Neural progenitor cell (in vitro differentiated cells): ENCODE measurements around the gene ZGPAT. TPM values are rescaled to one million over a fixed set of nuclear protein-coding genes. Genes with fewer than 3 reads are reported as not detected.

Experiments
- DNase-seq: peaks from one replicate; pipeline ENCODE4 v3.0.0-alpha.2; 2016; ENCODE audit warnings: low spot score
- H2AFZ ChIP-seq: fragments of 200-600 bp; sonication (generic); replicated peaks from 2 replicates; pipeline ENCODE4 v1.6.1; 2016; ENCODE audit warnings: antibody characterized with exemption
- H3F3A ChIP-seq: fragments of 200-600 bp; sonication (generic); 2 replicates; pipeline ENCODE4 v1.6.1; 2016; ENCODE audit warnings: antibody characterized with exemption, low read depth
- H3K27ac ChIP-seq: fragments of 200-600 bp; sonication (generic); 2 replicates; pipeline ENCODE4 v1.5.1; 2016; ENCODE audit warnings: mild to moderate bottlenecking
- H3K27me3 ChIP-seq: fragments of 200-600 bp; sonication (generic); 2 replicates; pipeline ENCODE4 v1.6.1; 2016; ENCODE audit warnings: mild to moderate bottlenecking, moderate library complexity
- H3K36me3 ChIP-seq: fragments of 200-600 bp; sonication (generic); 2 replicates; pipeline ENCODE4 v1.5.1; 2016
- H3K4me1 ChIP-seq: fragments of 200-600 bp; sonication (generic); 2 replicates; pipeline ENCODE4 v1.6.1; 2016; ENCODE audit warnings: mixed run types
- H3K4me2 ChIP-seq: fragments of 200-600 bp; sonication (generic); 2 replicates; pipeline ENCODE4 v1.6.1; 2016
- H3K4me3 ChIP-seq: fragments of 200-600 bp; sonication (generic); 2 replicates; pipeline ENCODE4 v1.5.1; 2016
- H3K79me2 ChIP-seq: fragments of 200-600 bp; sonication (generic); 2 replicates; pipeline ENCODE4 v1.6.1; 2016; ENCODE audit warnings: low read depth
- H3K9ac ChIP-seq: fragments of 200-600 bp; sonication (generic); 2 replicates; pipeline ENCODE4 v1.6.1; 2016
- H3K9me3 ChIP-seq: fragments of 200-600 bp; sonication (generic); 2 replicates; pipeline ENCODE4 v1.5.1; 2016; ENCODE audit warnings: low read depth
- H4K20me1 ChIP-seq: fragments of 200-600 bp; sonication (generic); 2 replicates; pipeline ENCODE4 v1.6.1; 2016; ENCODE audit warnings: low read depth
- H3K27ac Mint-ChIP-seq: 3 replicates; pipeline ENCODE4 v1.8.0; 2021; ENCODE audit warnings: mixed read lengths
- H3K27me3 Mint-ChIP-seq: 2 replicates; pipeline ENCODE4 v1.8.0; 2022; ENCODE audit warnings: low read depth, mild to moderate bottlenecking, inconsistent platforms, moderate library complexity, mixed read lengths; ENCODE audit not compliant: insufficient read depth
- H3K36me3 Mint-ChIP-seq: 3 replicates; pipeline ENCODE4 v1.8.0; 2021; ENCODE audit warnings: mixed read lengths
- H3K4me1 Mint-ChIP-seq: 3 replicates; pipeline ENCODE4 v1.8.0; 2021; ENCODE audit warnings: mixed read lengths
- H3K4me3 Mint-ChIP-seq: 3 replicates; pipeline ENCODE4 v1.8.0; 2021; ENCODE audit warnings: mild to moderate bottlenecking, moderate library complexity, mixed read lengths
- H3K9me3 Mint-ChIP-seq: 3 replicates; pipeline ENCODE4 v1.8.0; 2020; ENCODE audit warnings: mixed read lengths
- EZH2 ChIP-seq: fragments of 200-600 bp; sonication (generic); IDR thresholded peaks from 2 replicates; pipeline ENCODE4 v1.6.1; 2017; ENCODE audit warnings: antibody characterized with exemption, mild to moderate bottlenecking, moderate library complexity
- EZH2phosphoT487 ChIP-seq: fragments of 200-600 bp; sonication (generic); IDR thresholded peaks from 2 replicates; pipeline ENCODE4 v1.6.1; 2017; ENCODE audit warnings: antibody characterized with exemption
- total RNA-seq: library from RNA; depleted of rRNA; stranded (reverse); fragments of >200 nt; gene quantifications from 2 replicates; pipeline ENCODE4 v1.2.3, GENCODE V29; 2015; ENCODE audit warnings: low replicate concordance
- TF ChIP-seq, protein P1 (sequence below): fragments of 200-600 bp; sonication (generic); IDR thresholded peaks from 2 replicates; pipeline ENCODE4 v1.5.1; 2017; ENCODE audit warnings: antibody characterized with exemption, mild to moderate bottlenecking

The ZGPAT gene
- total RNA-seq, 1 donor from 2014 or later = 8.2 TPM

- H3K4me1 ChIP-seq = peaks cover 8% of the 10 kb centered on the region
- peaks cover 4% of the 10 kb centered on the region for H3K36me3 Mint-ChIP-seq
- H3F3A ChIP-seq = peaks cover 28% of the 10 kb centered on the region
- peaks cover 16% of the 10 kb centered on the region for H4K20me1 ChIP-seq
- TF ChIP-seq, protein P1, sequence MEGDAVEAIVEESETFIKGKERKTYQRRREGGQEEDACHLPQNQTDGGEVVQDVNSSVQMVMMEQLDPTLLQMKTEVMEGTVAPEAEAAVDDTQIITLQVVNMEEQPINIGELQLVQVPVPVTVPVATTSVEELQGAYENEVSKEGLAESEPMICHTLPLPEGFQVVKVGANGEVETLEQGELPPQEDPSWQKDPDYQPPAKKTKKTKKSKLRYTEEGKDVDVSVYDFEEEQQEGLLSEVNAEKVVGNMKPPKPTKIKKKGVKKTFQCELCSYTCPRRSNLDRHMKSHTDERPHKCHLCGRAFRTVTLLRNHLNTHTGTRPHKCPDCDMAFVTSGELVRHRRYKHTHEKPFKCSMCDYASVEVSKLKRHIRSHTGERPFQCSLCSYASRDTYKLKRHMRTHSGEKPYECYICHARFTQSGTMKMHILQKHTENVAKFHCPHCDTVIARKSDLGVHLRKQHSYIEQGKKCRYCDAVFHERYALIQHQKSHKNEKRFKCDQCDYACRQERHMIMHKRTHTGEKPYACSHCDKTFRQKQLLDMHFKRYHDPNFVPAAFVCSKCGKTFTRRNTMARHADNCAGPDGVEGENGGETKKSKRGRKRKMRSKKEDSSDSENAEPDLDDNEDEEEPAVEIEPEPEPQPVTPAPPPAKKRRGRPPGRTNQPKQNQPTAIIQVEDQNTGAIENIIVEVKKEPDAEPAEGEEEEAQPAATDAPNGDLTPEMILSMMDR = no peak
- TF ChIP-seq EZH2 = no peak
- TF ChIP-seq EZH2phosphoT487 = no peak
- DNase-seq = no peak
- H3K4me1 Mint-ChIP-seq = peaks cover 2% of the 10 kb centered on the region
- no peak overlapping the region for H2AFZ ChIP-seq
- H3K9ac ChIP-seq = no peak overlapping the region
- no peak overlapping the region for H3K4me2 ChIP-seq
- no peaks in the 10 kb centered on the region for H3K9me3 Mint-ChIP-seq
- H3K4me3 ChIP-seq = no peak overlapping the region
- H3K27ac ChIP-seq = no peak overlapping the region
- no peaks in the 10 kb centered on the region for H3K36me3 ChIP-seq
- H3K4me3 Mint-ChIP-seq = no peak overlapping the region
- peaks cover 8% of the 10 kb centered on the region for H3K79me2 ChIP-seq
- no peaks in the 10 kb centered on the region for H3K27me3 ChIP-seq
- H3K9me3 ChIP-seq = no peaks in the 10 kb centered on the region
- H3K27ac Mint-ChIP-seq = no peak overlapping the region
- H3K27me3 Mint-ChIP-seq = peaks cover 9% of the 10 kb centered on the region
These were observed 36.3 kb downstream of the ZGPAT start for GRCh38 chr20:63744158-63744557.

- peaks cover 4% of the 10 kb centered on the region for H3K36me3 Mint-ChIP-seq
- peaks cover 2% of the 10 kb centered on the region for H3K4me1 Mint-ChIP-seq
- H3K4me2 ChIP-seq = no peak overlapping the region
- H3K27ac ChIP-seq = peak overlapping the region; percentile 31
- peaks cover 7% of the 10 kb centered on the region for H3K4me1 ChIP-seq
- H3K36me3 ChIP-seq = no peaks in the 10 kb centered on the region
- no peak overlapping the region for H3K9ac ChIP-seq
- H3K79me2 ChIP-seq = peaks cover 8% of the 10 kb centered on the region
- H4K20me1 ChIP-seq = peaks cover 14% of the 10 kb centered on the region
- H3K9me3 Mint-ChIP-seq = no peaks in the 10 kb centered on the region
- no peak overlapping the region for H3K27ac Mint-ChIP-seq
- peaks cover 9% of the 10 kb centered on the region for H3K27me3 Mint-ChIP-seq
- H3K4me3 ChIP-seq = no peak overlapping the region
- DNase-seq = no peak
- no peaks in the 10 kb centered on the region for H3K27me3 ChIP-seq
- no peak overlapping the region for H3K4me3 Mint-ChIP-seq
- TF ChIP-seq EZH2 (no peak), EZH2phosphoT487 (no peak)
- TF ChIP-seq, protein P1 = no peak
- no peaks in the 10 kb centered on the region for H3K9me3 ChIP-seq
- H3F3A ChIP-seq = peaks cover 26% of the 10 kb centered on the region
- H2AFZ ChIP-seq = no peak overlapping the region
These were observed 37.0 kb downstream of the ZGPAT start for GRCh38 chr20:63744574-63745423.

GRCh38 chr20:63745424-63745805, 37.6 kb downstream of the ZGPAT start:
- H3K36me3 ChIP-seq = no peaks in the 10 kb centered on the region
- TF ChIP-seq, protein P1 = no peak
- no peak for TF ChIP-seq EZH2
- peaks cover 2% of the 10 kb centered on the region for H3K4me1 Mint-ChIP-seq
- H3K9ac ChIP-seq = no peak overlapping the region
- peaks cover 14% of the 10 kb centered on the region for H4K20me1 ChIP-seq
- H3K4me3 ChIP-seq = no peak overlapping the region
- peaks cover 4% of the 10 kb centered on the region for H3K36me3 Mint-ChIP-seq
- H3K79me2 ChIP-seq = peaks cover 8% of the 10 kb centered on the region
- H3K27me3 ChIP-seq = no peaks in the 10 kb centered on the region
- no peaks in the 10 kb centered on the region for H3K9me3 ChIP-seq
- H3K27ac ChIP-seq = peak overlapping the region; percentile 31
- peaks cover 9% of the 10 kb centered on the region for H3K27me3 Mint-ChIP-seq
- H3K4me1 ChIP-seq = peaks cover 7% of the 10 kb centered on the region
- peaks cover 23% of the 10 kb centered on the region for H3F3A ChIP-seq
- H3K9me3 Mint-ChIP-seq = no peaks in the 10 kb centered on the region
- H3K4me3 Mint-ChIP-seq = no peak overlapping the region
- no peak overlapping the region for H2AFZ ChIP-seq
- peak overlapping the region; percentile 97 for H3K27ac Mint-ChIP-seq
- no peak for DNase-seq
- H3K4me2 ChIP-seq = no peak overlapping the region
